Measurements from ENCODE around the gene USH1G.
"Not testable (repeated sequence)": the region's sequence is repeated elsewhere in the genome, so short reads cannot be mapped to it uniquely, and the experiment has no call there.

The USH1G gene

GRCh38 chr17:74922694-74923537 is at the start of gene USH1G:
TSS of gene USH1G (minus strand) at chr17:74923255. CDS start at chr17:74923073, 182 bp downstream.
- no peak for DNase-seq

- no peak for DNase-seq
These were observed 49.3 kb upstream of the USH1G start, which contains the start of gene HID1 for GRCh38 chr17:74972107-74972972. TSS of gene HID1 (minus strand) at chr17:74972759. CDS start at chr17:74972656, 103 bp downstream.

- DNase-seq: no peak
These were observed 48.7 kb upstream of the USH1G start for GRCh38 chr17:74971842-74972106.

- DNase-seq: no peak
These were observed 48.2 kb upstream of the USH1G start for GRCh38 chr17:74971069-74971841.

GRCh38 chr17:74970395-74970794 is 47.3 kb upstream of the USH1G start:
- no peak for DNase-seq

GRCh38 chr17:74969501-74969900 is 46.4 kb upstream of the USH1G start:
- not testable (repeated sequence) for DNase-seq

GRCh38 chr17:74968361-74968780 is 45.3 kb upstream of the USH1G start:
- no peak for DNase-seq

- no peak for DNase-seq
These were observed 42.0 kb upstream of the USH1G start for GRCh38 chr17:74964988-74965622.

- no peak for DNase-seq
These were observed 41.2 kb upstream of the USH1G start for GRCh38 chr17:74964246-74964761.

GRCh38 chr17:74963656-74964055 is 40.6 kb upstream of the USH1G start:
- DNase-seq: no peak

- no peak for DNase-seq
These were observed 39.8 kb upstream of the USH1G start for GRCh38 chr17:74962622-74963394.

- peak; percentile 68 for DNase-seq
These were observed 38.7 kb upstream of the USH1G start for GRCh38 chr17:74961657-74962350.

- DNase-seq: no peak
These were observed 37.7 kb upstream of the USH1G start for GRCh38 chr17:74960570-74961342.

GRCh38 chr17:74959826-74960515 is 36.9 kb upstream of the USH1G start:
- no peak for DNase-seq

- peak; percentile 57 for DNase-seq
These were observed 35.1 kb upstream of the USH1G start for GRCh38 chr17:74957935-74958740.

- no peak for DNase-seq
These were observed 33.0 kb upstream of the USH1G start for GRCh38 chr17:74956093-74956492.

GRCh38 chr17:74954665-74955421 is 31.8 kb upstream of the USH1G start:
- DNase-seq: no peak

- DNase-seq: no peak
These were observed 31.1 kb upstream of the USH1G start for GRCh38 chr17:74954115-74954514.
